ENCODE measurements around the gene BICRA.

DNA sequence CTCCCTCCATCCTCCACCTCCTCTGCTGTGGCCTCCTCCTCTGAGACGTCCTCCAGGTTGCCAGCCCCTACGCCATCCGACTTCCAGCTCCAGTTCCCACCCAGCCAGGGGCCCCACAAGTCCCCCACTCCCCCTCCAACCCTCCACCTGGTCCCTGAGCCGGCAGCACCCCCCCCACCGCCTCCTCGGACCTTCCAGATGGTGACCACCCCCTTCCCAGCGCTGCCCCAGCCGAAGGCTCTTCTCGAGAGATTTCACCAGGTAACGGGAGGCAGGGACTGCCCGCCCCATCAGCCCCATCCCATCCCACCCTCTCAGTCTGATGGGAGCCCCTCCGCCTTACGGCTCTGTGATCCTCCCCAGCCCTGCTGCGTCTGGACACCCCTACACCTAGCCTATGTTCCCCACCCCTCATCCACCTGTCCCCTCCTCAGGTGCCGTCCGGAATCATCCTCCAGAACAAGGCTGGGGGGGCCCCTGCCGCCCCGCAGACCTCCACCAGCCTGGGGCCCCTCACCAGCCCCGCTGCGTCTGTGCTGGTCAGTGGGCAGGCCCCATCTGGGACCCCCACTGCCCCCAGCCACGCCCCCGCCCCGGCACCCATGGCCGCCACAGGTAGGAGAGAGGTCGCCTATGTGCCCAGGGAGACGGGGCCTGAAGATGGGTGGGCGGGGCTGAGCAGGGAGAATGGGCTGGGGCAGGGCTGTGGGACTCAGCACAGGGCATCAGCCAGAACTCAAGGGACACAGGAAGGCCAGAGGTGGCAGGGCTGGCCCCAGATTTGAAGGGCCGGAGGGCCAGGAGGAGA lies 85.7 kb downstream of the BICRA start:
- TF ChIP-seq, protein P1, sequence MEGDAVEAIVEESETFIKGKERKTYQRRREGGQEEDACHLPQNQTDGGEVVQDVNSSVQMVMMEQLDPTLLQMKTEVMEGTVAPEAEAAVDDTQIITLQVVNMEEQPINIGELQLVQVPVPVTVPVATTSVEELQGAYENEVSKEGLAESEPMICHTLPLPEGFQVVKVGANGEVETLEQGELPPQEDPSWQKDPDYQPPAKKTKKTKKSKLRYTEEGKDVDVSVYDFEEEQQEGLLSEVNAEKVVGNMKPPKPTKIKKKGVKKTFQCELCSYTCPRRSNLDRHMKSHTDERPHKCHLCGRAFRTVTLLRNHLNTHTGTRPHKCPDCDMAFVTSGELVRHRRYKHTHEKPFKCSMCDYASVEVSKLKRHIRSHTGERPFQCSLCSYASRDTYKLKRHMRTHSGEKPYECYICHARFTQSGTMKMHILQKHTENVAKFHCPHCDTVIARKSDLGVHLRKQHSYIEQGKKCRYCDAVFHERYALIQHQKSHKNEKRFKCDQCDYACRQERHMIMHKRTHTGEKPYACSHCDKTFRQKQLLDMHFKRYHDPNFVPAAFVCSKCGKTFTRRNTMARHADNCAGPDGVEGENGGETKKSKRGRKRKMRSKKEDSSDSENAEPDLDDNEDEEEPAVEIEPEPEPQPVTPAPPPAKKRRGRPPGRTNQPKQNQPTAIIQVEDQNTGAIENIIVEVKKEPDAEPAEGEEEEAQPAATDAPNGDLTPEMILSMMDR (IDR thresholded peaks at IDR 0.05) = no peak
- no peak for TF ChIP-seq POLR2A (IDR thresholded peaks at IDR 0.05)

Data from testis (tissue), 2 donors.